Erythroblast (primary cell): ENCODE measurements around the gene CCDC74A.
A peak's percentile ranks its signal among the peaks of the same experiment; 100 is the strongest.
"Not testable (repeated sequence)": the region's sequence is repeated elsewhere in the genome, so short reads cannot be mapped to it uniquely, and the experiment has no call there.

Experiments used
- DNase-seq, 2 experiments: peaks; one replicate each; lab custom pipeline; 2025; lab: John Stamatoyannopoulos, UW
- GATA1 ChIP-seq: IDR thresholded peaks from 2 replicates; pipeline ENCODE4 v1.6.1; 2011; ENCODE audit warnings: low read depth, mild to moderate bottlenecking, control low read depth, low read length, moderate library complexity
- POLR2A ChIP-seq: IDR thresholded peaks from 2 replicates; pipeline ENCODE4 v1.6.1; 2011; ENCODE audit warnings: mild to moderate bottlenecking, low read length

Gene CCDC74A

DNA sequence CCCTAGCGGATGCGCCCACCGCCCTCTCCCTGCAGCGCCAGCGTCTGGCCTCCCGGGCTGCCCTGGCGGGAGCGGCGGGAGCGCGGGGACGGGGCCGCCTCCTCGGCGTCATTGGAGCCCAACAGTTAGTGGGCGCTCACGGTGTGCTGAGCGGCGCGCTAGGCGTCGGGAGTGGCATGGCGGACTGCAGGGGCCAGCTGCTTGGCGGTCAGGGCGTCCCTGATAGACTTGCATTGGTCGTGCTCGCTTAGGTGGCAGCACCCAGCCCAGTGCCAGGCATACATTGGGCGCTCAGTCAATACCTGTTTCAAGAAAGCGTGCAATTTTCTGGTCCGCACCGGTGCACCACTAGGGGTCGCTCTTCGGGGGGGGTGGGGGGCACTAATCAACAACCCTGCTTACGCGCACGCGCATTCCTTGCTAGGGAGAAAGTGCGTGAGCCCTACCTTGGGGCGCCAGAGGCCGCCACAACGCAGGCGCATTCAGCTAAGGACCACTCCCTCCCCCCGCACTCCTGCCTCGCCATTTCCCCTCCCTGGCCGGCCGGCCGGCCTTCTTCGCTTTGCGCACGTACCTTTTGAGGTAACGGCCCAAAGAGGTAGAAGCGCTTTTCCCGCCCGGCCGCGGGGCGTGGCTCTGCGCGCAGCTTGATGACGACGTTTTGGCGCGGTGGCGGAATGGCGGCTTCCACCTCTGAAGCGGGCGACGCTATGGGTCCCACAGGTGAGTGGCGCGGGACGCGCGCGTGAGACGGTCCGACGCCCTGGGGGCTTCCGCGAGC lies 35.1 kb upstream of the CCDC74A start:
- peak; percentile 96 to 97 for DNase-seq
- peak; percentile 73 for TF ChIP-seq POLR2A
- TF ChIP-seq GATA1: no peak

DNA sequence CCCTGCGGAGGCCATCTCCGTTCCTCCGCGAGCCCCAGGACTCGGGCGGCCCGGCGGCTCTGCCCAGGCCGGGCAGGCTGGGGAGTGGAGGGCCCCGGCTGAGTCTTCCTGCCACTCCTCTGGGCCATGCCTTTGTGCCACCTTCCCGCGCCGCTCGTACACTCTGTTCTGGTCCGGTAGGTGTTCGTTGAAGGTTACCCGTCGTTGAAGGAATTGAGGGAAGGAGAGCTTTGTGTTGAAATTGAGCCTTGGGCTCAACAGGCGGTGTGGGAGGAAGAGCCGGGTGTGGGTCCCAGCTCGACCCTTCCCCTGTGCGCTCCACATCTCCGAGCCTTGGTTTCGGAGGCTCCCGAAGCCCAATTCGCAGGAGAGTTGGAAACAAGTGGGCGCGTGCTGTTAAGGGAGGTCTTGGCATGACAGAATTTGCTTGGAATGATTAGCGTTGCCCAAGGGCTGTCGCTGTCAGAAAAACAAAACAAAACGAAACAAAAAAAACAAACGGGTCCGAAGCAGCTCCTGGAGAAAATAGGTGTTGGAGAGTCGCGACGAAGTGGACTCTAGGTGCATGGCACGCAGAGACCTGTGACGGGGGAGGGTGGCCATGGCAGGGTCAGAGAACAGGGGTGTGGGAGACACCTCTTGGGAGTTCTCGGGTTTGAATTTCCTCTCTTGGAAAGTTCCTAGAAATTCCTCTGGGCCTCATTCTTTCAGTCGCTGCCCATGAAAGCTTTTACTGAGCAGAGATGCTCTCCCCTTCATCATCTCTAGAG lies 34.3 kb upstream of the CCDC74A start:
- peak; percentile 19 for TF ChIP-seq POLR2A
- no peak for TF ChIP-seq GATA1
- peak in 1 of 2 experiments; percentile 58 for DNase-seq

DNA sequence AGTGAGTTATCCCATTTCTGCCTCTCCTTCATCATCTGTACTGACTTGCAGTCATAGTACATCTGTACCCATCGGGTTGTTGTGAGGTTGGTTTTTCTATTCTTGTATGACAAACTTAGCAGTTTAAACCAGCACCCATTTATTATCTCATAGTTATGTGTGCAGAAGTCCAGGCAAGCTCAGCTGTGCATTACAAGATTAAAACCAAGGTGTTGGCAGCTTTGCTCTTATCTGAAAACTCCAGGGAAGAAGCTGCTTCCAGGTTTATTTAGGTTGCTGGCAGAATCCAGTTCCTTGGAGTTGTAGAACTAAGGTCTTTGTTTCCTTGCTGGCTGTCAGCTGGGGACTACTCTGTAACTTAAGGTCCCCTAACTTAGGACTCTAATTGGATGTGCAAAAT lies 32.2 kb upstream of the CCDC74A start:
- peak; percentile 9 to 57 for DNase-seq

DNA sequence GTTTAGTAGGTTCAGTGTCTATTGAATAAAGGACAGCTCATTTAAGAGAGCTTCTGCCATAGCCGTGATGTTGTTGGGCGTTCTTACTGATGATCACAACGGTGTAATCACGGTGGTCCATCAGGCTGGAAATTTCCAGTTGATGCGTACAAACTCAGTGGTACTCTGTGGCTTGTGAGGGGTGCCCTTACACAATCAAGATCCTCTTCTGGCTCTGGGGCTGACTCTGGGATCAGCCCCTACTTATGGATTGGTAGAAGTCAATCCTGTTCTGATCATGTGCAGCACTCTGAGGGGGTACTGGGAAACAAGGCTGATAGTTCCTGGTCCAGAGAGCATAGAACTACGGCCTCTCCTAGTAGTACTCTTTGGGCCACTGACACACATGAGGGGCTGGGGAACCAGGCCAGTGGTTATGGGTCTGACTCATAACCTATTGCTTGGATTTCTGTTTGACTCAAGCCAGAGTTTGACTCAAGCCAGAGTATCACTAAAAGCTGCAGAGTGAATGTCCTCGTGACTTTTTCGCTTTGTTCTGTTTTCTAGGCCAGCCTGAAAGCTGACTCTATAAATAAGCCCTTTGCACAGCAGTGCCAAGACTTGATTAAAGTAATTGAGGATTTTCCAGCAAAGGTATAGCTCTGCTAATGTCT lies 29.2 kb upstream of the CCDC74A start:
- DNase-seq: not testable (repeated sequence)

DNA sequence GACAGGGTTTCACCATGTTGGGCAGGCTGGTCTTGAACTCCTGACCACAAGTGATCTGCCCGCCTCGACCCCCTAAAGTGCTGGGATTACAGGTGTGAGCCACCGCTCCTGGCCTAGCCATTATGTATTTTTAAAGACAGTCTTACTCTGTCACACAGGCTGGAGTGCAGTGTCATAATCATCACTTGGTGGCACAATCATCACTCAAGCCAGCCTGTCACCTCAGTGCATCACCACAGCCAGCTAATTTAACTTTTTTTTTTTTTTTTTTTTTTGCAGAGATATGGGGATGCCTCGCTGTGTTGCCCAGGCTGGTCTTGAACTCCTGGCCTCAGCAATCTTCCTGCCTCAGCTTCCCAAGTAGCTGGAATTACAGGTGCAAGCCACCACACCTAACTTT lies 24.1 kb upstream of the CCDC74A start:
- DNase-seq: not testable (repeated sequence)

DNA sequence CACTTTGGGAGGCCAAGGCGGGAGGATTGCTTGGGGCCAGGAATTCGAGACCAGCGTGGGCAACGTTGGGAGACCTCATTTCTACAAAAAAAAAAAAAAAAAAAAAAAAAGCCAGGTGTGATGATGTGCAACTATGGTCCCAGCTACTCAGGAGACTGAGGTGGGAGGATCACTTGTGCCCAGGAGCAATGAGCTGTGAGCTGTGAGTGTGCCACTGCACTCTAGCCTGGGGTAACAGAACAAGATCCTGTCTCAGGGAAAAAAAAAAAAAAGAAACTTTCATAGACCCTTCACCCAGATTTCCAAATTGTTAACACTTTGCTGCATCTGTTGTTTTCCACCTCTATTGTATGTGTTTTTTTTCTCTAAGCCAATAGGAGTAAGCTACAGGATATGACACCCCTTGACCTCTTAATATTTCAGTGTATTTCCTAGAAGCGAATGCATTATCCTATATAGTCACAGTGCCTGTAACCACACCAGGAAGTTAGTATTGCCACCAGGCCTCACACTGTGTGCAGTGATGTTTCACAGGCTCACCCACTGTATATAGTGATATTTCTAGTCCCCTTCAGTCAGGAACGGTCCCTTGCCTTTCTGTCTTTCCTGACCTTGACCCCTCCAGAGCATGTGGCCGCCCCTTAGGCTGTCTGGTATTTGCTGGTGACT lies 23.5 kb upstream of the CCDC74A start:
- not testable (repeated sequence) for DNase-seq

DNA sequence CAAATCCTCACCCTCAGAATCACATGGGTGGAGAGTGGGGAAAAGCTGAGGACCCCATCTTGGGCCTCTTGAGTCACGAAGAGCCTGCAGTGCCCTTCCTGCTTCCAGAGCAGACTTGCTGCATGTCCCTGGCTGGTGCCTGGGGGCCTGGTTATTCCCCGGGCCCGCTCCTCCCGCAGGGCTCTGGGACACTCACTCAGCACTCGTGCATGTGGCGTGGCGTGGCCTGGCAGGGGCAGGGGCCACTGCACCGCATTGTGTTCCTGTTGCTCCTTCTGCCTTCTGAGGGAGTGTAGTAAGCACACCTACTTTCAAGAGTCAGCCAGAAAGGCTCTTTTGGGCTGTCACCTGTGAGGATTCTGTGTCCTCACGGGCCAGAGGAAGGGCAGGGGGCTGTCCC lies 18.1 kb upstream of the CCDC74A start:
- TF ChIP-seq POLR2A: no peak
- TF ChIP-seq GATA1: no peak
- no peak for DNase-seq

DNA sequence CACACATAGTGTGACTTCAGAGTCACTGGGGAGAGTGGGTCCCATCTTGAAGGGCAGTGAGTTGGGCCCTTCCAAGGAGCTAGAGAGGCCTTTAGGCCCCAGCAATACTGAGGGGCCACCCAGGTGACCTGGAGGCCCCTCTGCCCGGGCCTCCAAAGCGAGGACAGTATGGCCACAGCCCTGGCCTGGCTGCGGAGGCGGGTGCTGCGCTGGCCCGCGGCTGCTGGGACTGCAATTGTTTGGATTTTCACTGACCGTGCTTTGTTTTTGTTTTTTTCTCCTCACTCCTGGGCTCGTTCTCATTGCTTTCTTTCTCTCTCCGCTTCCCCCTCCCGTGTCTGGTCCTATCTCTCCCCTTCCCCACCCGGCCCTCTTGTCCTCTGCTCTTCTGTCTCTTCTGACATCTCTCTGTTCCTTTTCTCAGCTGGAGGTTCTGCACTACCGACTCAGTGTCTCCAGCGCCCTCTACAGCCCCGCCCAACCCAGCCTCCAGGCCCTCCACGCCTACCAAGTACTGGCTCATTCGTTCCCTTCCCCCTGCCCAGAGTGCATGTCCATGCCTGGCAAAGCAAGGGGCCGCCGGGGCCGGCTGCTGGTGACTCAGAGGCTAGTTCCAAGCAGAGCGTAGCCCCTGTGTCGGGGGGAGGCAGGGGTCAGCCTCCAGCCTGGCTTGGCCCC lies 16.3 kb upstream of the CCDC74A start:
- DNase-seq: peak; percentile 24 to 55

DNA sequence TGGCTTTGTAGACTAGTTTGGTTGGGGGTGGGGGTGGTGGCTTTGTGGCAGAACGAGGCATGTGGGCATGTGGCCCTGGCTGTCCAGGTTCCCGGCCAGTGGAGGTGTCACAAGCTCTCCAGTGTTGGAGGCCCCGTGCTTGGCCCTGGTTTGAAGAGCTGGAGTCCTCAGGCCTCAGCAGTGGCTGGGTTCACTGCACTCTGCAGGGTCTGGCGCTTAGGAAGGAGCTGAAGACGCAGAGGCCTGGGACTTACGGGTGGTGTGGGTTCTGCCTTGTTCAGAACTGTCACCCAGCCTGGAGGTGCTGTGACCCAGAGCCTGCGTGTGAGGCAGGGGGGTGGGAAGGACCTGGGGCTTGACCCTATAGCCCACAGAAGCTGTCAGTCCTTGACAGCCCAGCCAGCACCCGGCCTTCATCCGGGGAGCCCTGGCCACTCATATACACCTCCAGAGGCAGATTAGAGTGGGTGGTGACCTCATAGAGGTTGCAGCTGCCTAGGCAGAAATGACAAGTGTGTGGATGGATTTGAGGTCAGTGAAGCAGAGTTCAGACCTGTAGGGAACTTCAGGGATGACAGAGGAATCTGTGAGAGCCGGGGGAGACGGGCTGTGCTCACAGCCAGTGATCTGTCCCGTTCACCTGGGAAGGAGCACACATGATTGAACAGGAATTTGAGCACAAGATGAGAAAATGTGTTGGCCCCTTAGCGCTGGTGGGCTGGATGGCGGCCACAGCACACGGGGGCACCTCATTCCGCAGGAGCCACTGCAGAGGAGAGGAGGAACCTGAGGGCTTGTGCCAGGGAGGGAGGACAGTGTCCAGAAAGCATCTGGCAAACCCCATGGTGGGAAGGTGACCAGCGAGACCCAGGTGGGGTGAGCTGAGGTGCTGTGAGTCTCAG lies 15.5 kb upstream of the CCDC74A start:
- not testable (repeated sequence) for DNase-seq

DNA sequence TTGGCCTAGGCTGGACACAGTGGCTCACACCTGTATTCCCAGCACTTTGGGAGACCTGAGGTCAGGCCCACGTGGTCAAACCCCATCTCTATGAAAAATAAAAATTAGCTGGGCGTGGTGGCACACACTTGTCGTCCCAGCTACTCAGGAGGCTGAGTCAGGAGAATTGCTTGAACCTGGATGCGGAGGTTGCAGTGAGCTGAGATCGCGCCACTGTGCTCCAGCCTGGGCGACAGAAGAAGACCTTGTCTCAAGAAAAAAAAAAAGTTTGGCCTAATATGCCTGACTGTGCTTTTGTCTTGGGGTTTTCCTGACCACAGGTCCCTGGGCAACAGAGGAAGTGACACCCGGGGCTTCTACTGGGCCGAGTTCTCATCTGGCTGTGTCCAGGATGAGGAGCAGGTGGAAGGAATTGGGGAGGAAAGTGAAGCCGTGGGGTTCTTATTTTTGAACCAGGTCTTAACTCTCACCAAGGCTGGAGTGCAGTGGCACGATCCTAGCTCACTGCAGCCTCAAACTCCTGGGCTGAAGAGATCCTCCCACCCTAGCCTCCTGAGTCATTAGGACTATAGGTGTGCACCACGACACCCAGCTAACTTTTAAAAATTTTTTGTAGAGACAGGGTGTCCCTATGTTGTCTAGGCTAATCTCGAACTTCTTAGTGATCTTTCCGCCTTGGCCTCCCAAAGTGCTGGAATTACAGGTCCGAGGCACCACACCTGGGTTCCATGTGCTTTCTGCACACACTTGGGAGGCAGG lies 13.1 kb upstream of the CCDC74A start:
- not testable (repeated sequence) for DNase-seq

DNA sequence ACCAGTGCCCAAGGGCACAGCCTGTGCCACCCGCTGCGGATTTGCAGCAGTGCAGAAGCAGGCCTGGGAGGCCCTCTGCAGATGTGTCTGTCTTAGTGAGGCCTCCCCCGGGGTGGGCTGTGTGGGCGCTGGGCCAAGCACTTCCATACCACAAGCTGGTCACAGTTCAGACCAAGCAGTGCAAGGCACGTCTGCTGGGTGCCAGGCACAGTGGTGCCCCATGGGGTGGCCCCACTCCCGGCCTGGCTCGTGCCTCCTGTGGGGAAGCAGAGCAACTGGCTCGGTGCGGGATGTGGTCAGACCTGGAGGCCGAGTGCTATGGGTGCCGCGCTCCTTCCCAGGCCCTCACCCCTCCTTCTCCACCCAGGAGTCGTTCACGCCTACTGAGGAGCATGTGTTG lies 12.5 kb upstream of the CCDC74A start:
- DNase-seq: not testable (repeated sequence)

DNA sequence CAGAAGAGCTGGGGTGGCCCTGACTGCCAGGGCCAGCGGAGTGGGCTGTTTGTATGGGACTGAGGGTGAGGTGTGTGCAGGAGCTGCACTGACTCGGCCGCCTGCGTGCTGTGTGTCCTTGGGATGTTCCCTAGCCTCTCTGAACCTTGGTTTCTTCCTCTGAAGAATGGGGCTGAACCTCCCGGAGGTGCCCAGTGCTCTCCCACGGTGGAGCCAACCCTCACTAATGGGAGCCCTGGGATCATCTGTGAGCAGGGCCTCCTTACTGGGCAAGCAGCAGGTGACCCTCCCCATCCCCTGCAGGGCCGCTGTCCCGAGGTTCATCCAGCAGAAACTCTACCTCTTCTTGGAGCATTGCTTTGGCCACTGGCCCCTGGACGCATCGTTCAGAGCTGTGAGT lies 11.7 kb upstream of the CCDC74A start:
- TF ChIP-seq GATA1 (no peak), POLR2A (no peak)
- DNase-seq: no peak

DNA sequence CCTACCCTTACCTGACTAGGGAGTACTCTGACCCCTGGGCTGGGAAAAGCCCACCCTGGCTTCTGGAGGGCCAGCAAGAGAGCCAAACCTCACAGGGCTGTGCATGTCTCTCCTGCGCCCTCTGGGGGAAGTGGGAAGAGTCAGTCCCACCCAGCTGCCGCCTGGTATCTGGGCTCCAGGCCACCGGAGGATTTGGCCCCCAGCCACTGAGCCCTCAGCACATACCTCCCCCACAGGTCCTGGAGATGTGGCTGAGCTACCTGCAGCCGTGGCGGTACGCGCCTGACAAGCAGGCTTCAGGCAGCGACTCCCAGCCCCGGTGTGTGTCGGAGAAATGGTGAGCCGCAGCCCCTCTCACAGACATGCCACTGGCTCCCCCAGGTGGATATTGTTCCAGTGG lies 11.1 kb upstream of the CCDC74A start:
- peak; percentile 29 to 31 for DNase-seq
